OCI-LY7 (cell line): ENCODE data around the gene ERP27. TPM values are rescaled to one million over a fixed set of nuclear protein-coding genes. Genes with fewer than 3 reads are reported as not detected.

Experiments
- BruUV-seq: library from RNA; stranded (reverse); fragments of 400-500 nt; replicated peaks from 2 replicates; lab custom pipeline; 2021; lab: Mats Ljungman, UMichigan
- CTCF ChIA-PET: fragments of 300-600 bp; sonication (Branson Sonifier 250); formaldehyde crosslinking; loops from one replicate; lab custom pipeline; 2022; ENCODE audit warnings: antibody characterized with exemption; ENCODE audit not compliant: unreplicated experiment; lab: Charles Lee
- POLR2A ChIA-PET: fragments of 300-600 bp; sonication (Branson Sonifier 250); formaldehyde crosslinking; loops from one replicate; lab custom pipeline; 2022; ENCODE audit warnings: antibody characterized with exemption; lab: Charles Lee
- DNase-seq: peaks from one replicate; pipeline ENCODE4 v3.0.0-alpha.2; 2015; ENCODE audit warnings: low spot score
- H2AFZ ChIP-seq: fragments of 200-600 bp; sonication (generic), shearing (Covaris generic); 2 replicates; pipeline ENCODE4 v1.6.1; 2014; ENCODE audit warnings: mild to moderate bottlenecking, antibody characterized with exemption, low read length, moderate library complexity
- H3K27ac ChIP-seq: fragments of 200-600 bp; sonication (generic); 2 replicates; pipeline ENCODE4 v1.5.1; 2014; ENCODE audit warnings: mixed run types, low read depth, mild to moderate bottlenecking, moderate library complexity, low read length, inconsistent platforms; ENCODE audit not compliant: poor library complexity, severe bottlenecking
- H3K36me3 ChIP-seq: fragments of 200-600 bp; sonication (generic); 2 replicates; pipeline ENCODE4 v1.6.1; 2014; ENCODE audit warnings: mild to moderate bottlenecking, antibody characterized with exemption, low read length, moderate library complexity, mixed read lengths; ENCODE audit not compliant: insufficient read depth
- H3K4me1 ChIP-seq: fragments of 200-600 bp; sonication (generic); 2 replicates; pipeline ENCODE4 v1.5.1; 2014; ENCODE audit warnings: mild to moderate bottlenecking, low read length; ENCODE audit not compliant: insufficient read depth, poor library complexity, severe bottlenecking
- H3K4me2 ChIP-seq: fragments of 200-600 bp; sonication (generic); 2 replicates; pipeline ENCODE4 v1.6.1; 2014; ENCODE audit warnings: mild to moderate bottlenecking, low read length
- H3K4me3 ChIP-seq: fragments of 200-600 bp; sonication (generic); 2 replicates; pipeline ENCODE4 v1.5.1; 2014; ENCODE audit warnings: mild to moderate bottlenecking, low read depth, low read length; ENCODE audit not compliant: poor library complexity, severe bottlenecking
- H3K79me2 ChIP-seq: fragments of 200-600 bp; sonication (generic); 2 replicates; pipeline ENCODE4 v1.6.1; 2016; ENCODE audit warnings: low read depth, mild to moderate bottlenecking, low read length, moderate library complexity, mixed read lengths; ENCODE audit not compliant: insufficient read depth
- H3K9me2 ChIP-seq: fragments of 200-600 bp; sonication (generic); 2 replicates; pipeline ENCODE4 v1.6.1; 2016; ENCODE audit warnings: mild to moderate bottlenecking, low read length, mixed read lengths; ENCODE audit not compliant: insufficient read depth
- H3K9me3 ChIP-seq: fragments of 200-600 bp; sonication (generic); 2 replicates; pipeline ENCODE4 v1.6.1; 2014; ENCODE audit warnings: mild to moderate bottlenecking, mixed run types, low read length, mixed read lengths
- H4K20me1 ChIP-seq: fragments of 200-600 bp; sonication (generic); 2 replicates; pipeline ENCODE4 v1.6.1; 2014; ENCODE audit warnings: mild to moderate bottlenecking, antibody characterized with exemption, low read length, moderate library complexity, mixed read lengths; ENCODE audit not compliant: insufficient read depth
- CTCF ChIP-seq: fragments of 200-600 bp; sonication (generic); conservative IDR thresholded peaks from 2 replicates; pipeline ENCODE4 v1.5.1; 2014; ENCODE audit warnings: mild to moderate bottlenecking, antibody characterized with exemption, low read length, moderate library complexity, mixed read lengths
- EZH2phosphoT487 ChIP-seq: fragments of 200-600 bp; sonication (generic); IDR thresholded peaks from 2 replicates; pipeline ENCODE4 v1.6.1; 2018; ENCODE audit warnings: low read depth, borderline replicate concordance, mild to moderate bottlenecking, mixed run types, antibody characterized with exemption, low read length, moderate library complexity, mixed read lengths
- intact Hi-C: fragments of 100-400 bp; cut with micrococcal nuclease; formaldehyde crosslinking; loops from one replicate; pipeline ENCODE4 v1.10.0; 2022; ENCODE audit not compliant: unreplicated experiment
- total RNA-seq, 2 experiments: library from RNA; depleted of rRNA in 1 of 2; stranded (reverse); fragments of >200 nt in 1 of 2; shearing (Covaris generic) in 1 of 2; gene quantifications; 2 replicates each; pipeline ENCODE4 v1.2.3, GENCODE V29; 2014 to 2022

The ERP27 gene
- total RNA-seq, 2 experiments from 2014 or later, result 1.7 to 1.9 TPM

GRCh38 chr12:14950982-14951746 lies 12.8 kb upstream of the ERP27 start:
- H3K4me2 ChIP-seq, result peak overlapping the region; percentile 94
- no peaks in the 10 kb centered on the region for H3K9me2 ChIP-seq
- H3K4me3 ChIP-seq, result no peak overlapping the region
- no TSS peak for BruUV-seq
- no peaks in the 10 kb centered on the region for H3K9me3 ChIP-seq
- no peak for DNase-seq
- CTCF ChIA-PET, result no interaction called here
- peaks cover 86% of the 10 kb centered on the region for H3K4me1 ChIP-seq
- TF ChIP-seq CTCF, result no peak
- TF ChIP-seq EZH2phosphoT487, result no peak
- peak overlapping the region; percentile 92 for H3K27ac ChIP-seq
- peaks cover 91% of the 10 kb centered on the region for H3K36me3 ChIP-seq
- POLR2A ChIA-PET, result interaction anchor here (1.0 to 1.2 kb wide), 3 partner anchors 10 to 180 kb away, joined by 3 to 4 read pairs (median 4); a partner anchor contains a TSS
- H4K20me1 ChIP-seq, result peaks cover 32% of the 10 kb centered on the region
- no peak overlapping the region for H2AFZ ChIP-seq
- intact Hi-C loops, result loop anchor here (10.0 kb wide), 3 partner anchors 546 to 934 kb away; partner anchors contain the start of gene STRAP
- H3K79me2 ChIP-seq, result peaks cover 98% of the 10 kb centered on the region

- peaks cover 97% of the 10 kb centered on the region for H3K79me2 ChIP-seq
- no peak overlapping the region for H2AFZ ChIP-seq
- peaks cover 79% of the 10 kb centered on the region for H3K4me1 ChIP-seq
- no TSS peak for BruUV-seq
- H3K4me3 ChIP-seq, result no peak overlapping the region
- ChIA-PET POLR2A (interaction anchor here (1.0 kb wide), 2 partner anchors 9 to 18 kb away, joined by 4 read pairs; no protein-coding TSS in a partner anchor), CTCF (no interaction called here)
- H3K27ac ChIP-seq, result peak overlapping the region; percentile 92
- H3K9me2 ChIP-seq, result no peaks in the 10 kb centered on the region
- H3K4me2 ChIP-seq, result peak overlapping the region; percentile 94; the same call in 1 of the 2 replicates
- intact Hi-C loops, result loop anchor here (10.0 kb wide), 3 partner anchors 546 to 934 kb away; partner anchors contain the start of gene STRAP
- TF ChIP-seq CTCF (no peak), EZH2phosphoT487 (no peak)
- H3K9me3 ChIP-seq, result no peaks in the 10 kb centered on the region
- no peak for DNase-seq
- peaks cover 96% of the 10 kb centered on the region for H3K36me3 ChIP-seq
- peaks cover 32% of the 10 kb centered on the region for H4K20me1 ChIP-seq
These were observed 12.1 kb upstream of the ERP27 start for GRCh38 chr12:14950421-14950820.

GRCh38 chr12:14949631-14950030 lies 11.3 kb upstream of the ERP27 start:
- peaks cover 89% of the 10 kb centered on the region for H3K79me2 ChIP-seq
- H3K9me2 ChIP-seq, result no peaks in the 10 kb centered on the region
- peaks cover 98% of the 10 kb centered on the region for H3K36me3 ChIP-seq
- ChIA-PET CTCF (no interaction called here), POLR2A (no interaction called here)
- no peak overlapping the region for H2AFZ ChIP-seq
- H3K27ac ChIP-seq, result peak overlapping the region; percentile 92
- intact Hi-C loops, result loop anchor here (10.0 kb wide), 3 partner anchors 545 to 935 kb away; partner anchors contain the start of gene STRAP
- no peaks in the 10 kb centered on the region for H3K9me3 ChIP-seq
- H3K4me2 ChIP-seq, result peak overlapping the region; percentile 75
- BruUV-seq, result no TSS peak
- H3K4me3 ChIP-seq, result peak overlapping the region; percentile 36
- H4K20me1 ChIP-seq, result peaks cover 32% of the 10 kb centered on the region
- peaks cover 71% of the 10 kb centered on the region for H3K4me1 ChIP-seq
- DNase-seq, result no peak
- TF ChIP-seq CTCF (no peak), EZH2phosphoT487 (no peak)
